GM20000 (cell line): ENCODE measurements around the gene DTNA.
"Not testable (repeated sequence)": the region's sequence is repeated elsewhere in the genome, so short reads cannot be mapped to it uniquely, and the experiment has no call there.

Source experiments
- DNase-seq: peaks from one replicate; pipeline ENCODE4 v3.0.0; 2012; ENCODE audit warnings: low spot score
- TF ChIP-seq, protein P1 (sequence below): IDR thresholded peaks from 2 replicates; pipeline ENCODE4 v1.5.1; 2012; ENCODE audit warnings: mild to moderate bottlenecking, control low read depth; ENCODE audit errors: extremely low read depth, missing control alignments

The DTNA gene

DNA sequence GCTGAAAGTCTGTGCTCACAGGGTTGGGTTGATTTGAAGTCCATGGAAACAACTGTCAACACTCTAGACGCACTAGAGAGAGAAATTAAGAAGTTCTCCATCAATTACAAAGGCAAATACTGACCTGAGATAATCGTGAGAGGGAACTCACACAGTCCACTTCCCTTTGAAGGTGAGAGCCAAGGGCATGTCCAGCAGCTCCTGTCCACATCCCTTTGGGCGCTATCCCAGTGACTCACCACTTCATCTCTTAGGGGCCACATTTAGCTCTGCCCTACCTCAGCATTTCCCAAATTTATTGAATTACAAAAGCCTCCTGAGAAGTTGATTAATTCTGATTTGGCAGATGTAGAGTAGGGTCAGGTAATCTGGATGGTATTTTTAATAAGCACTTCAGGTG, 182.3 kb downstream of the DTNA start:
- TF ChIP-seq, protein P1, sequence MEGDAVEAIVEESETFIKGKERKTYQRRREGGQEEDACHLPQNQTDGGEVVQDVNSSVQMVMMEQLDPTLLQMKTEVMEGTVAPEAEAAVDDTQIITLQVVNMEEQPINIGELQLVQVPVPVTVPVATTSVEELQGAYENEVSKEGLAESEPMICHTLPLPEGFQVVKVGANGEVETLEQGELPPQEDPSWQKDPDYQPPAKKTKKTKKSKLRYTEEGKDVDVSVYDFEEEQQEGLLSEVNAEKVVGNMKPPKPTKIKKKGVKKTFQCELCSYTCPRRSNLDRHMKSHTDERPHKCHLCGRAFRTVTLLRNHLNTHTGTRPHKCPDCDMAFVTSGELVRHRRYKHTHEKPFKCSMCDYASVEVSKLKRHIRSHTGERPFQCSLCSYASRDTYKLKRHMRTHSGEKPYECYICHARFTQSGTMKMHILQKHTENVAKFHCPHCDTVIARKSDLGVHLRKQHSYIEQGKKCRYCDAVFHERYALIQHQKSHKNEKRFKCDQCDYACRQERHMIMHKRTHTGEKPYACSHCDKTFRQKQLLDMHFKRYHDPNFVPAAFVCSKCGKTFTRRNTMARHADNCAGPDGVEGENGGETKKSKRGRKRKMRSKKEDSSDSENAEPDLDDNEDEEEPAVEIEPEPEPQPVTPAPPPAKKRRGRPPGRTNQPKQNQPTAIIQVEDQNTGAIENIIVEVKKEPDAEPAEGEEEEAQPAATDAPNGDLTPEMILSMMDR, result no peak

DNA sequence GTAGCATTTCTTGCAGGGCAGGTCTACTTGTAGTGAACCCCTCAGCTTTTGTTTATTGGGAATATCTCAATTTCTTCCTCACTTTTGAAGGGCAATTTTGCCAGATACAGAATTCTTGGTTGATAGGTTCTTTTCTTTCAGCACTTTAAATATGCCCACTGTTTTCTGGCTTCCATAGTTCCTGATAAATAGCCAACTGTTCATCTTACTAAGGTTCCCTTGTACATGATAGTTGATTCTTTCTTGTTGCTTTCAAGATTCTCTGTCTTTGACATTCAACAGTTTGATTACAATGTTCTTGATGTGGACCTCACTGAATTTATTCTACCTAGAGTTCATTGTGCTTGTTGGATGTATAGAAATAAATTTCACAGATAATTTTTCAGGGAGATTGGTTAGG, 183.1 kb downstream of the DTNA start:
- DNase-seq, result no peak
- TF ChIP-seq, protein P1, result no peak

More for the DNA sequence above, 182.3 kb downstream of the DTNA start:
- no peak for DNase-seq

DNA sequence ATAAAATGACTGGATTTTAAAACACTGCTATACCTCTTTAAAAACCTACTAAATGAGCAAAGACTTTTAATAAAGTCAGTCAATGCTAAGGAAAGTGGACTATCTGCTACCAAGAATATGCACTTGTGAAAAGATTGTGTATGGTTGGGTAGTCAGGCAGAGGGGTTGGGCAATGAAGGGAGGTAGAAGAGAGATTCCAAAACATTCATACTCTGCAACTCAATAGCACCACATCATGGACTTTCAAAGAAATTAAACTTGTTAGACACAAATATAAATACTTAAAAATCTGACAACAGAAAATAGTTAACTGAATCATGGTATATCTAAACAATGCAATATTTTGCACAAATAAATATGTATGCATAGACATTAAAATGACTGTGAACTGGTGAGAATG, 191.2 kb downstream of the DTNA start:
- TF ChIP-seq, protein P1, result no peak
- DNase-seq, result no peak

DNA sequence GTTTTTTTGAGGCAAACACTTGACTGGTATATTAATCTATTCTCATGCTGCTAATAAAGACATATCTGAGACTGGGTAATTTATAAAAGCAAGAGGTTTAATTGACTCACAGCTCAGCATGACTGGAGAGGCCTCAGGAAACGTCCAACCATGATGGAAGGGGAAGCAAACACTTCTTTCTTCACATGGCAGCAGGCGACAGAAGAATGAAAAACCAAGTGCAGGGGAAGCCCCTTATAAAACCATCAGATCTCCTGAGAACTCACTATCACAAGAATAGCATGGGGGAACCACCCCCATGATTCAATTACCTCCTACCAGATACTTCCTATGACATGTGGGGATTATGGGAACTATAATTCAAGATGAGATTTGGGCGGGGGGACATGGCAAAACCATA, 194.9 kb downstream of the DTNA start:
- TF ChIP-seq, protein P1, result no peak
- no peak for DNase-seq

DNA sequence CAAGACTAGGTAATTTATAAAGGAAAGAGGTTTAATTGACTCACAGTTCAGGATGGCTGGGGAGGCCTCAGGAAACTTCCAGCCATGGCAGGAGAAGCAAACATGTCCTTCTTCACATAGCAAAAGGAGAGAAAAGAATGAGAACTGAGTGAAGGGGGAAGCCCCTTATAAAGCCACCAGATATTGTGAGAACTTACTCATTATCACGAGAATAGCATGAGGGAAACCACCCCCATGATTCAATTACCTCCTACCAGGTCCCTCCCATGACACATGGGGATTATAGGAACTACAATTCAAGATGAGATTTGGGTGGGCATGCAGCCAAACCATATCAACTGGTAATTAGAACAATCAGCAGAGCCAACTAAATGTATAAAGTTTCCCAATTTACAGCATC, 196.9 kb downstream of the DTNA start:
- DNase-seq, result not testable (repeated sequence)

DNA sequence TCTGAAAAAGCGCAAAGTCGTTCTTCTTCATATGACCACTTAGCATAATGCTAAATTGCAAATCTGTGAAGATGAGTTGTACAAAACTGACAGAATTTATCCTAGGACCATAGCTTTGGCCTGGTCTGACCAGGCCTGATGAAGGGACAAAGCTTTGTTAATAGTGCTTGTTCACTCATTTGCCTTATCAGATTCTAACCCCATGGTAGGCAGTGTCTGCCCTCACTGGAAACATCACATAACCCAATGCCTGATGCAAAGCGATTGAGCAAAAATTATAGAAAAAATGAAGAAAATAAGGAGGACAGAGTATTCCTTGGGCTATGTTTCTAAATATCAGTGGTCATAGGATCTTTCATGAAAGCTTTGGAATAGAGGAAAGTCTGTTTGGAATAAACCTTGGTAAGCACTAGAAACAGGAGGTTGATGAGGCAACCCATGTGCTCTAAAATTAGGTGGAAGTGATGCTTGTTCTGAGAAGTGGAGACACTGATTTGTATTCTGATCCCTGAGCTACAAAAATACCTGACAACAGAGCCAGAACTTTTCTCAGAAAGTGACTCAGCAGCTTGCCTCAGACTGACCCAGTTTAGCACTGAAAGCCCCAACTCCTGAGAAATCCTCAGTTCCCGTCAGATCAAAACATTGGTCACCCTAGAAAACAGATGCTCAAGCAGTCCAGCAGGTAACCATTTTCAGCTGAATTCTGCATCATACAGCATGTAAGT, 199.7 kb downstream of the DTNA start:
- no peak for DNase-seq
- TF ChIP-seq, protein P1, result no peak

DNA sequence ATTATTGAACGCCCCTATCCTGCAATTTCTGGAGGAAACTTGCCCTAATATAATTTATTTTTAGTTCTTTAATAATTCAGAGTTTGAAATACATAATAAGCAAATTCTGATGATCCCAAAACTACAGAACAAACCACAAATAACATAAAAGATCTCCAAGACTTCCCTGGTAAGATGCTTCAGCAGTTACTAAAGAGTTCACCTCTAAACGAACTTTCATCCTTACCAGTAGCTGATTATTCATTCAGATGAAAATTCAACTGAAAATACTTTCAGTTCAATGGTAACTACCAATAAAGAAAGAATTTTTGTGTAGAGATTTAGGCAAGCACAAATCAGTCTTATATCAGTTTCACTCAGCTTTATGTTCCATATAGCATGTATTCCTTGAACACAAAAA, 201.0 kb downstream of the DTNA start:
- TF ChIP-seq, protein P1, result no peak
- no peak for DNase-seq
